Measurements from ENCODE around the gene C1GALT1C1L. TPM values are rescaled to one million over a fixed set of nuclear protein-coding genes. Genes with fewer than 3 reads are reported as not detected.

The C1GALT1C1L gene
- total and polyA plus RNA-seq, 2 donors (not counting 3 experiments of a cell fraction or from before 2014, with no cell fraction given) = 0.40 to 0.76 TPM

GRCh38 chr2:43648994-43649701 is 27.1 kb downstream of the C1GALT1C1L start:
- no peaks in the 10 kb centered on the region for H3K79me2 ChIP-seq (ENCODE audit: control insufficient read depth, insufficient read depth, low read length)
- no peak overlapping the region for H3K4me2 ChIP-seq (ENCODE audit: insufficient read depth, low read length)
- H3K36me3 ChIP-seq (ENCODE audit: control insufficient read depth in 2 of 2, extremely low read depth in 1 of 2, insufficient read depth in 2 of 2, low read length in 2 of 2) = no peaks in the 10 kb centered on the region
- no peak for DNase-seq (ENCODE audit: low read depth, low spot score)
- BruUV-seq (replicated peaks) = no TSS peak
- H3K4me1 ChIP-seq (ENCODE audit: control insufficient read depth, extremely low read depth, insufficient read depth, low read length) = no peaks in the 10 kb centered on the region
- H3K9me1 ChIP-seq (replicated peaks; ENCODE audit: control insufficient read depth, extremely low read depth, insufficient read depth, low read length) = no peaks in the 10 kb centered on the region
- H3K9me3 ChIP-seq (replicated peaks; ENCODE audit: control insufficient read depth, insufficient read depth, low read length) = no peaks in the 10 kb centered on the region
- H4K20me1 ChIP-seq (replicated peaks; ENCODE audit: control insufficient read depth, extremely low read depth, insufficient read depth, low read length) = no peaks in the 10 kb centered on the region
- no peak overlapping the region for H3K4me3 ChIP-seq (replicated peaks in 1 of 3; ENCODE audit: insufficient read depth in 1 of 3, low read depth in 1 of 3, low read length in 3 of 3)
- TF ChIP-seq POLR2A (IDR thresholded peaks at IDR 0.05; ENCODE audit: low read depth, low read length) (no peak), JUN (IDR thresholded peaks at IDR 0.05; ENCODE audit: borderline replicate concordance, insufficient read depth, insufficient read length, low read depth) (no peak), GATA2 (IDR thresholded peaks at IDR 0.05; ENCODE audit: insufficient read depth, insufficient read length, low read depth, low read length) (no peak), FOS (IDR thresholded peaks at IDR 0.05; ENCODE audit: borderline replicate concordance, insufficient read depth, low read length) (no peak), CTCF (IDR thresholded peaks at IDR 0.05; ENCODE audit: extremely low read depth in 1 of 2, insufficient read depth in 1 of 2, low read depth in 1 of 2, low read length in 2 of 2) (no peak), EZH2 (IDR thresholded peaks at IDR 0.05; ENCODE audit: borderline replicate concordance, low read depth, low read length, severe bottlenecking) (no peak)
- intact Hi-C loops (cut with micrococcal nuclease) = no loop called here
- H3K27ac ChIP-seq (ENCODE audit: insufficient read depth, low read depth, low read length) = no peak overlapping the region
- no peak overlapping the region for H2AFZ ChIP-seq (ENCODE audit: low read depth, low read length)
- POLR2A ChIA-PET = no interaction called here
- dilution Hi-C loops (cut with MboI; ENCODE audit: extremely low pct_ligation_motif_present, low sequenced_read_pairs) = no loop called here
- no peak overlapping the region for H3K9ac ChIP-seq (replicated peaks; ENCODE audit: extremely low read depth, insufficient read depth, low read length)
- CTCF ChIA-PET = no interaction called here
- no peaks in the 10 kb centered on the region for H3K27me3 ChIP-seq (ENCODE audit: control insufficient read depth in 2 of 2, insufficient read depth in 2 of 2, low read length in 2 of 2)
- FAIRE-seq = no peak

All from endothelial cell of umbilical vein (primary cell).